A549 (cell line): Measurements from ENCODE around the gene ELANE. TPM values are rescaled to one million over a fixed set of nuclear protein-coding genes. Genes with fewer than 3 reads are reported as not detected.

Experiments
- ATAC-seq, 2 experiments: fragments of 200-7000 bp in 1 of 2; fragments of >200 bp in 1 of 2; cut with Nextera tagmentation in 1 of 2; cut with Tn5 transposase in 1 of 2; 3 replicates each; pipeline versions ENCODE4 v1.8.0 to v1.9.1; 2018 to 2020; ENCODE audit warnings: mild to moderate bottlenecking in 1 of 2, moderate library complexity in 1 of 2
- CTCF ChIA-PET: fragments of 300-600 bp; sonication (Branson Sonifier 250); formaldehyde crosslinking; extraction: SDS; loops from one replicate; lab custom pipeline; 2021; ENCODE audit warnings: antibody characterized with exemption, inconsistent platforms; lab: Yijun Ruan, JAX
- POLR2A ChIA-PET: fragments of 350-600 bp; formaldehyde crosslinking; extraction: SDS; loops from one replicate; lab custom pipeline; 2021; ENCODE audit warnings: antibody characterized with exemption, inconsistent platforms; lab: Yijun Ruan, JAX
- DNase-seq, 2 experiments: peaks; one replicate each; pipeline versions ENCODE4 v3.0.0 to v3.0.0-alpha.2; 2011 to 2016; ENCODE audit warnings: low read depth in 1 of 2, low spot score in 1 of 2
- FAIRE-seq: peaks from 2 replicates; lab custom pipeline; 2011; peaks lifted over from hg19 to GRCh38; lab: Jason Lieb, UNC
- H3K27ac ChIP-seq, 2 experiments: fragments of >200 bp; sonication (Bioruptor Twin); formaldehyde crosslinking; 3 replicates each; pipeline ENCODE4 v1.5.1; 2016 to 2017
- H3K4me1 ChIP-seq: fragments of >200 bp; sonication (Bioruptor Twin); formaldehyde crosslinking; 3 replicates; pipeline ENCODE4 v1.6.1; 2016
- H3K4me2 ChIP-seq: fragments of >200 bp; sonication (Bioruptor Twin); formaldehyde crosslinking; 3 replicates; pipeline ENCODE4 v1.6.1; 2016
- H3K4me3 ChIP-seq: fragments of >200 bp; sonication (Bioruptor Twin); formaldehyde crosslinking; 3 replicates; pipeline ENCODE4 v1.5.1; 2016
- H3K9me3 ChIP-seq: fragments of >200 bp; sonication (Bioruptor Twin); formaldehyde crosslinking; 3 replicates; pipeline ENCODE4 v1.6.1; 2016
- ATOH8 ChIP-seq: fragments of 250-450 bp; sonication (Bioruptor Pico); IDR thresholded peaks from 2 replicates; pipeline ENCODE4 v1.5.0; 2020; ENCODE audit warnings: low read depth, mild to moderate bottlenecking, moderate library complexity
- CEBPB ChIP-seq, 2 experiments: fragments of >200 bp in 1 of 2; sonication (Bioruptor Twin) in 1 of 2; formaldehyde crosslinking in 1 of 2; IDR thresholded peaks; 2 replicates each; pipeline ENCODE4 v1.6.1; 2012 to 2016
- CHD4 ChIP-seq: fragments of 200-600 bp; sonication (generic); IDR thresholded peaks from 2 replicates; pipeline ENCODE4 v1.6.1; 2016; ENCODE audit warnings: antibody characterized with exemption, mild to moderate bottlenecking, borderline replicate concordance
- CTCF ChIP-seq: fragments of >200 bp; sonication (Bioruptor Twin); formaldehyde crosslinking; IDR thresholded peaks from 3 replicates; pipeline ENCODE4 v1.5.1; 2016
- E2F6 ChIP-seq: IDR thresholded peaks from 2 replicates; pipeline ENCODE4 v1.6.1; 2012; ENCODE audit warnings: low read depth, borderline replicate concordance
- EHMT2 ChIP-seq: fragments of 200-600 bp; sonication (generic); IDR thresholded peaks from 2 replicates; pipeline ENCODE4 v1.6.1; 2016; ENCODE audit warnings: antibody characterized with exemption, low read depth, mild to moderate bottlenecking, moderate library complexity
- ELK1 ChIP-seq: fragments of 150-350 bp; IDR thresholded peaks from 2 replicates; pipeline ENCODE4 v1.6.1; 2014; ENCODE audit warnings: low read depth, mild to moderate bottlenecking, low read length
- EP300 ChIP-seq, 2 experiments: fragments of >200 bp; sonication (Bioruptor Twin); formaldehyde crosslinking; IDR thresholded peaks; 2 replicates in 1 of 2; 3 replicates in 1 of 2; pipeline ENCODE4 v1.6.1; 2016 to 2017
- FOSL2 ChIP-seq, 2 experiments: fragments of 450-650 bp in 1 of 2; fragments of >200 bp in 1 of 2; sonication (Bioruptor Twin) in 1 of 2; formaldehyde crosslinking; IDR thresholded peaks; 2 replicates each; pipeline versions ENCODE4 v1.5.0 to v1.6.1; 2016 to 2020; ENCODE audit warnings: mild to moderate bottlenecking in 1 of 2, moderate library complexity in 1 of 2
- GATA3 ChIP-seq: IDR thresholded peaks from 2 replicates; pipeline ENCODE4 v1.6.1; 2012; ENCODE audit warnings: borderline replicate concordance
- HOXB13 ChIP-seq: fragments of 250-450 bp; sonication (Bioruptor Pico); IDR thresholded peaks from 2 replicates; pipeline ENCODE4 v1.5.0; 2020; ENCODE audit warnings: low read depth, mild to moderate bottlenecking, moderate library complexity
- HOXB5 ChIP-seq: fragments of 250-450 bp; sonication (Bioruptor Pico); IDR thresholded peaks from 2 replicates; pipeline ENCODE4 v1.5.0; 2020; ENCODE audit warnings: mild to moderate bottlenecking, moderate library complexity
- JUN ChIP-seq, 2 experiments: fragments of >200 bp; sonication (Bioruptor Twin); formaldehyde crosslinking; IDR thresholded peaks; 2 replicates in 1 of 2; 3 replicates in 1 of 2; pipeline ENCODE4 v1.6.1; 2016 to 2017
- JUNB ChIP-seq: fragments of >200 bp; sonication (Bioruptor Twin); formaldehyde crosslinking; IDR thresholded peaks from 2 replicates; pipeline ENCODE4 v1.6.1; 2016
- KDM1A ChIP-seq: fragments of 200-600 bp; sonication (generic); IDR thresholded peaks from 2 replicates; pipeline ENCODE4 v1.6.1; 2016; ENCODE audit warnings: low read depth, mild to moderate bottlenecking
- KDM5A ChIP-seq: fragments of 200-600 bp; sonication (generic); IDR thresholded peaks from 2 replicates; pipeline ENCODE4 v1.6.1; 2016; ENCODE audit warnings: antibody characterized with exemption, mild to moderate bottlenecking
- MAX ChIP-seq: IDR thresholded peaks from 2 replicates; pipeline ENCODE4 v1.6.1; 2012
- MAZ ChIP-seq: fragments of 150-350 bp; IDR thresholded peaks from 2 replicates; pipeline ENCODE4 v1.6.1; 2014; ENCODE audit warnings: antibody characterized with exemption, low read depth, low read length, borderline replicate concordance
- MYC ChIP-seq: IDR thresholded peaks from 2 replicates; pipeline ENCODE4 v1.6.1; 2012; ENCODE audit warnings: mild to moderate bottlenecking, inconsistent platforms, low read length, improper control_type of control experiment, borderline replicate concordance
- NR3C1 ChIP-seq: fragments of >200 bp; sonication (Bioruptor Twin); formaldehyde crosslinking; IDR thresholded peaks from 3 replicates; pipeline ENCODE4 v1.6.1; 2017
- POLR2A ChIP-seq: IDR thresholded peaks from 2 replicates; pipeline ENCODE4 v1.6.1; 2012; ENCODE audit warnings: mild to moderate bottlenecking, low read length
- POLR2AphosphoS2 ChIP-seq: conservative IDR thresholded peaks from 2 replicates; pipeline ENCODE4 v1.6.1; 2012; ENCODE audit warnings: low read length, improper control_type of control experiment, inconsistent platforms
- RFX5 ChIP-seq: fragments of 450-650 bp; IDR thresholded peaks from 2 replicates; pipeline ENCODE4 v1.7.1; 2014; ENCODE audit warnings: antibody characterized with exemption, mild to moderate bottlenecking, moderate library complexity
- RNF2 ChIP-seq: fragments of 200-600 bp; sonication (generic); IDR thresholded peaks from 2 replicates; pipeline ENCODE4 v1.6.1; 2016; ENCODE audit warnings: low read depth, mild to moderate bottlenecking, antibody characterized with exemption, moderate library complexity, borderline replicate concordance
- SMC3 ChIP-seq: fragments of >200 bp; sonication (Bioruptor Twin); formaldehyde crosslinking; IDR thresholded peaks from 3 replicates; pipeline ENCODE4 v1.6.1; 2018; ENCODE audit warnings: inconsistent platforms
- TFCP2L1 ChIP-seq: fragments of 250-450 bp; sonication (Bioruptor Pico); IDR thresholded peaks from 2 replicates; pipeline ENCODE4 v1.5.0; 2021; ENCODE audit warnings: mild to moderate bottlenecking
- TP53 ChIP-seq: fragments of 250-450 bp; sonication (Bioruptor Pico); IDR thresholded peaks from 2 replicates; pipeline ENCODE4 v1.5.0; 2021; ENCODE audit warnings: mild to moderate bottlenecking, moderate library complexity
- USF2 ChIP-seq: fragments of 450-650 bp; IDR thresholded peaks from 2 replicates; pipeline ENCODE4 v1.6.1; 2014; ENCODE audit warnings: antibody characterized with exemption
- WGBS: methylation state at CpG from one replicate; pipeline ENCODE4 v1.1.6; 2017; ENCODE audit errors: missing lambda C conversion rate; 5-methylcytosine and 5-hydroxymethylcytosine counted together
- polyA plus RNA-seq, 4 experiments: library from polyadenylated mRNA; depleted of rRNA in 3 of 4; stranded (reverse); fragments of >200 nt; fragmentation: RNase III in 1 of 4; extraction: RNeasy Plus Mini Kit Qiagen cat#74134 plus additional on column Dnase treatment in 1 of 4; gene quantifications; 2 replicates in 3 of 4; 3 replicates in 1 of 4; pipeline ENCODE4 v1.2.3, GENCODE V29; 2011 to 2017

ELANE gene
- polyA plus RNA-seq, 2 of the 4 experiments (the other 2 are of a cell fraction), result 0.15 to 0.35 TPM

- peak overlapping the region; percentile 71 for H3K4me2 ChIP-seq
- POLR2A ChIA-PET, result no interaction called here
Observed at GRCh38 chr19:869245-870177, 17.4 kb downstream of the ELANE start.

GRCh38 chr19:870314-870713 is 18.2 kb downstream of the ELANE start:
- CTCF ChIA-PET, result interaction anchor here (0.7 kb wide), 1 partner anchor 32 kb away, joined by 3 read pairs; no protein-coding TSS in a partner anchor

More at GRCh38 chr19:869245-870177, 17.4 kb downstream of the ELANE start:
- WGBS, result 20% methylated on average over 11 of the region's 29 CpGs
- H3K27ac ChIP-seq, result peak overlapping the region; percentile 81 to 95
- CTCF ChIA-PET, result interaction anchor here (0.7 to 3.1 kb wide), 2 partner anchors 12 to 31 kb away, joined by 3 to 13 read pairs; no protein-coding TSS in a partner anchor
- H3K9me3 ChIP-seq, result no peaks in the 10 kb centered on the region
- TF ChIP-seq JUN (IDR thresholded peaks at IDR 0.05) (peak in 1 of 2 experiments; percentile 23; a peak in 1 of 5 replicates), CTCF (no peak), POLR2A (no peak), MYC (peak; percentile 41; the same call in 1 of the 2 replicates), TFCP2L1 (CRISPR knock-in tag) (0 out of 2 replicates have a peak, but pooled peaks have one; percentile 24), E2F6 (peak; percentile 47; the same call in 1 of the 2 replicates), RFX5 (no peak), SMC3 (no peak), NR3C1 (no peak), FOSL2 (IDR thresholded peaks at IDR 0.05) (peak; percentile 44; the same call in 1 of the 2 replicates), FOSL2 (CRISPR knock-in tag; IDR thresholded peaks at IDR 0.05) (peak; percentile 79), KDM1A (no peak), CEBPB (IDR thresholded peaks at IDR 0.05) (peak; percentile 22 to 34; a peak in 1 of 4 replicates), MAZ (no peak), CHD4 (no peak), POLR2AphosphoS2 (no peak), MAX (peak; percentile 79), HOXB5 (CRISPR knock-in tag) (no peak), KDM5A (no peak), TP53 (no peak), JUNB (peak; percentile 23; the same call in 1 of the 2 replicates), GATA3 (0 out of 2 replicates have a peak, but pooled peaks have one; percentile 35)
- no peak overlapping the region for H3K4me3 ChIP-seq
- peak; percentile 26 to 45; a peak in 4 of 6 replicates for ATAC-seq
- H3K4me1 ChIP-seq, result peaks cover 48% of the 10 kb centered on the region
- peak; percentile 66 to 89 for DNase-seq
- FAIRE-seq, result no peak

More at GRCh38 chr19:870314-870713, 18.2 kb downstream of the ELANE start:
- no peak for DNase-seq
- WGBS, result 92% methylated on average over 8 of the region's 8 CpGs
- no peak for FAIRE-seq
- peak overlapping the region; percentile 71 for H3K4me2 ChIP-seq
- TF ChIP-seq GATA3 (no peak), EHMT2 (no peak), EP300 (IDR thresholded peaks at IDR 0.05) (no peak), SMC3 (no peak), HOXB13 (CRISPR knock-in tag) (no peak), ATOH8 (CRISPR knock-in tag) (no peak), USF2 (no peak), RNF2 (no peak), ELK1 (no peak)
- peaks cover 48% of the 10 kb centered on the region for H3K4me1 ChIP-seq
- H3K9me3 ChIP-seq, result no peaks in the 10 kb centered on the region
- no peak for ATAC-seq
- no peak overlapping the region for H3K4me3 ChIP-seq
- POLR2A ChIA-PET, result no interaction called here
- peak overlapping the region; percentile 81 to 95 for H3K27ac ChIP-seq
